ENCODE data around the gene TOPAZ1. TPM values are rescaled to one million over a fixed set of nuclear protein-coding genes. Genes with fewer than 3 reads are reported as not detected.

Gene TOPAZ1
- total RNA-seq, 1 experiment from 2014 or later = not detected

DNA sequence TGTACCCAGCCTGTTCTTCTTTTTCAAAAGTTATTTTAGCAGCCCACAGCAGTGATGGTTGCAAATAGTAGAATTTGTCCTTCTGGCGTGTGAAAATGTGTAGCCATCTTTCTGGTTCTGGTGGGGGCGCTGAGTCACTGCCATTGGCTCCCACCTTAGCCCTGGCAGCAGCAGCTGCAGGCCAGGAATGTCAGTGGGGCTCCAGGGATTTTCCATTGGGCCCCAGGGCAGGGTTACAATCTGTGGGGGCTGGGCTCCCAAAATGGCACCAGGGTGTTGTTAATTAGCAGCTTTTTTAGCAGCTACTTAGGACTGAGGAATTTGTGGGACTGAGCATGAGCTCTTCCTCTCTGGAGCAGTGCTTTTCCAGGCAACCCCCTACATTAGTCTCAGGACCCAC, 38.9 kb downstream of the TOPAZ1 start:
- no peak for TF ChIP-seq POLR2AphosphoS5 (IDR thresholded peaks at IDR 0.05; ENCODE audit: low read depth, low read length)
- TF ChIP-seq, protein P1, sequence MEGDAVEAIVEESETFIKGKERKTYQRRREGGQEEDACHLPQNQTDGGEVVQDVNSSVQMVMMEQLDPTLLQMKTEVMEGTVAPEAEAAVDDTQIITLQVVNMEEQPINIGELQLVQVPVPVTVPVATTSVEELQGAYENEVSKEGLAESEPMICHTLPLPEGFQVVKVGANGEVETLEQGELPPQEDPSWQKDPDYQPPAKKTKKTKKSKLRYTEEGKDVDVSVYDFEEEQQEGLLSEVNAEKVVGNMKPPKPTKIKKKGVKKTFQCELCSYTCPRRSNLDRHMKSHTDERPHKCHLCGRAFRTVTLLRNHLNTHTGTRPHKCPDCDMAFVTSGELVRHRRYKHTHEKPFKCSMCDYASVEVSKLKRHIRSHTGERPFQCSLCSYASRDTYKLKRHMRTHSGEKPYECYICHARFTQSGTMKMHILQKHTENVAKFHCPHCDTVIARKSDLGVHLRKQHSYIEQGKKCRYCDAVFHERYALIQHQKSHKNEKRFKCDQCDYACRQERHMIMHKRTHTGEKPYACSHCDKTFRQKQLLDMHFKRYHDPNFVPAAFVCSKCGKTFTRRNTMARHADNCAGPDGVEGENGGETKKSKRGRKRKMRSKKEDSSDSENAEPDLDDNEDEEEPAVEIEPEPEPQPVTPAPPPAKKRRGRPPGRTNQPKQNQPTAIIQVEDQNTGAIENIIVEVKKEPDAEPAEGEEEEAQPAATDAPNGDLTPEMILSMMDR (IDR thresholded peaks at IDR 0.05) = no peak
- no peak for TF ChIP-seq SIN3A (IDR thresholded peaks at IDR 0.05; ENCODE audit: borderline replicate concordance, insufficient read depth, low read depth, low read length)
- no peak for TF ChIP-seq TCF7L2 (IDR thresholded peaks at IDR 0.05; ENCODE audit: low read depth, low read length)
- TF ChIP-seq, protein P2, sequence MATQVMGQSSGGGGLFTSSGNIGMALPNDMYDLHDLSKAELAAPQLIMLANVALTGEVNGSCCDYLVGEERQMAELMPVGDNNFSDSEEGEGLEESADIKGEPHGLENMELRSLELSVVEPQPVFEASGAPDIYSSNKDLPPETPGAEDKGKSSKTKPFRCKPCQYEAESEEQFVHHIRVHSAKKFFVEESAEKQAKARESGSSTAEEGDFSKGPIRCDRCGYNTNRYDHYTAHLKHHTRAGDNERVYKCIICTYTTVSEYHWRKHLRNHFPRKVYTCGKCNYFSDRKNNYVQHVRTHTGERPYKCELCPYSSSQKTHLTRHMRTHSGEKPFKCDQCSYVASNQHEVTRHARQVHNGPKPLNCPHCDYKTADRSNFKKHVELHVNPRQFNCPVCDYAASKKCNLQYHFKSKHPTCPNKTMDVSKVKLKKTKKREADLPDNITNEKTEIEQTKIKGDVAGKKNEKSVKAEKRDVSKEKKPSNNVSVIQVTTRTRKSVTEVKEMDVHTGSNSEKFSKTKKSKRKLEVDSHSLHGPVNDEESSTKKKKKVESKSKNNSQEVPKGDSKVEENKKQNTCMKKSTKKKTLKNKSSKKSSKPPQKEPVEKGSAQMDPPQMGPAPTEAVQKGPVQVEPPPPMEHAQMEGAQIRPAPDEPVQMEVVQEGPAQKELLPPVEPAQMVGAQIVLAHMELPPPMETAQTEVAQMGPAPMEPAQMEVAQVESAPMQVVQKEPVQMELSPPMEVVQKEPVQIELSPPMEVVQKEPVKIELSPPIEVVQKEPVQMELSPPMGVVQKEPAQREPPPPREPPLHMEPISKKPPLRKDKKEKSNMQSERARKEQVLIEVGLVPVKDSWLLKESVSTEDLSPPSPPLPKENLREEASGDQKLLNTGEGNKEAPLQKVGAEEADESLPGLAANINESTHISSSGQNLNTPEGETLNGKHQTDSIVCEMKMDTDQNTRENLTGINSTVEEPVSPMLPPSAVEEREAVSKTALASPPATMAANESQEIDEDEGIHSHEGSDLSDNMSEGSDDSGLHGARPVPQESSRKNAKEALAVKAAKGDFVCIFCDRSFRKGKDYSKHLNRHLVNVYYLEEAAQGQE (IDR thresholded peaks at IDR 0.05; ENCODE audit: insufficient read depth in 1 of 2, low read depth in 2 of 2, low read length in 1 of 2) = no peak
- Histone ChIP-seq H3K4me1 (ENCODE audit: control insufficient read depth, insufficient read depth, low read length) (no peaks in the 10 kb centered on the region), H3K27ac (ENCODE audit: low read length) (no peak overlapping the region), H3K4me3 (ENCODE audit: low read depth in 2 of 2, low read length in 2 of 2) (no peak overlapping the region), H3K27me3 (ENCODE audit: control insufficient read depth, insufficient read depth, low read length) (no peaks in the 10 kb centered on the region; the same call in 1 of the 2 replicates), H3K36me3 (ENCODE audit: control insufficient read depth, insufficient read depth, low read length) (no peaks in the 10 kb centered on the region), H3K9me3 (ENCODE audit: control insufficient read depth, insufficient read depth, low read depth, low read length) (no peaks in the 10 kb centered on the region)
- intact Hi-C loops (cut with micrococcal nuclease; ENCODE audit: unreplicated experiment) = no loop called here
- no peak for ATAC-seq
- no TSS peak for BruUV-seq (replicated peaks)
- POLR2A ChIA-PET = no interaction called here
- CTCF ChIA-PET = no interaction called here
- in situ Hi-C loops (cut with HindIII; ENCODE audit: low pct_unique_long_range_greater_than_20kb, low sequenced_read_pairs) = no loop called here
- no peak for DNase-seq (ENCODE audit: low read depth, low spot score)

- in situ Hi-C loops (cut with HindIII; ENCODE audit: low pct_unique_long_range_greater_than_20kb, low sequenced_read_pairs) = no loop called here
- no peak overlapping the region for H3K4me3 ChIP-seq (ENCODE audit: low read depth in 2 of 2, low read length in 2 of 2)
- CTCF ChIA-PET = interaction anchor here (0.8 kb wide), 1 partner anchor 689 kb away, joined by 3 read pairs; no protein-coding TSS in a partner anchor
Measured at GRCh38 chr3:44284949-44285348, 43.3 kb downstream of the TOPAZ1 start.

More at GRCh38 chr3:44284949-44285348, 43.3 kb downstream of the TOPAZ1 start:
- BruUV-seq (replicated peaks) = no TSS peak
- Histone ChIP-seq H3K27me3 (ENCODE audit: control insufficient read depth, insufficient read depth, low read length) (no peaks in the 10 kb centered on the region; the same call in 1 of the 2 replicates), H3K4me1 (ENCODE audit: control insufficient read depth, insufficient read depth, low read length) (no peaks in the 10 kb centered on the region), H3K36me3 (ENCODE audit: control insufficient read depth, insufficient read depth, low read length) (no peaks in the 10 kb centered on the region), H3K27ac (ENCODE audit: low read length) (no peak overlapping the region), H3K9me3 (ENCODE audit: control insufficient read depth, insufficient read depth, low read depth, low read length) (no peaks in the 10 kb centered on the region)
- TF ChIP-seq TCF7L2 (IDR thresholded peaks at IDR 0.05; ENCODE audit: low read depth, low read length) (no peak), POLR2AphosphoS5 (IDR thresholded peaks at IDR 0.05; ENCODE audit: low read depth, low read length) (no peak), SIN3A (IDR thresholded peaks at IDR 0.05; ENCODE audit: borderline replicate concordance, insufficient read depth, low read depth, low read length) (no peak)
- TF ChIP-seq, protein P2 (IDR thresholded peaks at IDR 0.05; ENCODE audit: insufficient read depth in 1 of 2, low read depth in 2 of 2, low read length in 1 of 2) = no peak
- intact Hi-C loops (cut with micrococcal nuclease; ENCODE audit: unreplicated experiment) = no loop called here
- POLR2A ChIA-PET = no interaction called here
- ATAC-seq (no peak), DNase-seq (ENCODE audit: low read depth, low spot score) (no peak)
